Caco-2 (cell line): ENCODE results near the gene LRIF1. TPM values are rescaled to one million over a fixed set of nuclear protein-coding genes. Genes with fewer than 3 reads are reported as not detected.
A peak's percentile ranks its signal among the peaks of the same experiment; 100 is the strongest.

Experiments used
- Bru-seq: library from RNA; stranded (reverse); fragments of 400-500 nt; gene quantifications from one replicate; lab custom pipeline; 2021; lab: Mats Ljungman, UMichigan
- BruChase-seq, 2 experiments: library from RNA; stranded (reverse); fragments of 400-500 nt; gene quantifications; one replicate each; lab custom pipeline; 2021; lab: Mats Ljungman, UMichigan
- BruUV-seq: library from RNA; stranded (reverse); fragments of 400-500 nt; replicated peaks from 2 replicates; lab custom pipeline; 2021; lab: Mats Ljungman, UMichigan
- CTCF ChIA-PET: fragments of 300-600 bp; sonication (Branson Sonifier 250); formaldehyde crosslinking; loops from one replicate; lab custom pipeline; 2022; ENCODE audit warnings: antibody characterized with exemption; lab: Charles Lee
- POLR2A ChIA-PET: fragments of 300-600 bp; sonication (Branson Sonifier 250); formaldehyde crosslinking; loops from one replicate; lab custom pipeline; 2022; ENCODE audit warnings: antibody characterized with exemption; lab: Charles Lee
- DNase-seq, 2 experiments: peaks; one replicate each; pipeline versions ENCODE4 v3.0.0 to v3.0.0-alpha.2; 2020 to 2022
- H3K27me3 ChIP-seq: replicated peaks from 2 replicates; pipeline ENCODE4 v1.6.0; 2011; ENCODE audit warnings: low read length; ENCODE audit not compliant: control insufficient read depth, insufficient read depth
- H3K36me3 ChIP-seq: 2 replicates; pipeline ENCODE4 v1.5.1; 2011; ENCODE audit warnings: low read length; ENCODE audit not compliant: control insufficient read depth, insufficient read depth
- H3K4me1 ChIP-seq: fragments of 250-450 bp; sonication (Bioruptor Pico); 2 replicates; pipeline ENCODE4 v1.5.1; 2020; ENCODE audit warnings: mild to moderate bottlenecking
- H3K4me3 ChIP-seq: 2 replicates; pipeline ENCODE4 v1.5.1; 2011; ENCODE audit warnings: low read depth, mild to moderate bottlenecking, control low read depth, low read length
- H3K9me3 ChIP-seq: fragments of 250-450 bp; sonication (Bioruptor Pico); 2 replicates; pipeline ENCODE4 v1.5.1; 2020; ENCODE audit warnings: mild to moderate bottlenecking, moderate library complexity
- H3K27ac Mint-ChIP-seq: one replicate; pipeline ENCODE4 v1.8.0; 2022; ENCODE audit warnings: mixed read lengths; ENCODE audit not compliant: unreplicated experiment
- H3K27me3 Mint-ChIP-seq: one replicate; pipeline ENCODE4 v1.8.0; 2022; ENCODE audit warnings: mixed read lengths; ENCODE audit not compliant: insufficient read depth, unreplicated experiment
- H3K36me3 Mint-ChIP-seq: one replicate; pipeline ENCODE4 v1.8.0; 2022; ENCODE audit warnings: mild to moderate bottlenecking, mixed read lengths; ENCODE audit not compliant: insufficient read depth, unreplicated experiment
- H3K4me1 Mint-ChIP-seq: one replicate; pipeline ENCODE4 v1.8.0; 2022; ENCODE audit warnings: low read depth, mixed read lengths; ENCODE audit not compliant: unreplicated experiment
- H3K4me3 Mint-ChIP-seq: one replicate; pipeline ENCODE4 v1.8.0; 2022; ENCODE audit warnings: mild to moderate bottlenecking, moderate library complexity, mixed read lengths; ENCODE audit not compliant: unreplicated experiment
- H3K9me3 Mint-ChIP-seq: one replicate; pipeline ENCODE4 v1.8.0; 2022; ENCODE audit warnings: mixed read lengths; ENCODE audit not compliant: unreplicated experiment
- intact Hi-C: fragments of 100-400 bp; cut with micrococcal nuclease; formaldehyde crosslinking; loops from one replicate; pipeline ENCODE4 v1.10.0; 2022; ENCODE audit not compliant: unreplicated experiment
- long read RNA-seq: library from polyadenylated mRNA; stranded (forward); transcript quantifications from one replicate; pipeline ENCODE4 v2.0.0, GENCODE V29; 2022
- total RNA-seq: library from RNA; stranded (reverse); gene quantifications from 2 replicates; pipeline ENCODE4 v1.2.3, GENCODE V29; 2022
- TF ChIP-seq, protein P1 (sequence below), 2 experiments: fragments of 200-600 bp in 1 of 2; IDR thresholded peaks; 1 replicate in 1 of 2; 2 replicates in 1 of 2; pipeline versions ENCODE4 v1.5.1 to v1.8.0; 2011 to 2022; ENCODE audit warnings: antibody characterized with exemption in 1 of 2, control low read depth in 1 of 2, inconsistent platforms in 1 of 2, low read depth in 1 of 2, low read length in 1 of 2, mild to moderate bottlenecking in 1 of 2, moderate library complexity in 1 of 2; ENCODE audit not compliant: insufficient read depth in 1 of 2, severe bottlenecking in 1 of 2, unreplicated experiment in 1 of 2

The LRIF1 gene, protein sequence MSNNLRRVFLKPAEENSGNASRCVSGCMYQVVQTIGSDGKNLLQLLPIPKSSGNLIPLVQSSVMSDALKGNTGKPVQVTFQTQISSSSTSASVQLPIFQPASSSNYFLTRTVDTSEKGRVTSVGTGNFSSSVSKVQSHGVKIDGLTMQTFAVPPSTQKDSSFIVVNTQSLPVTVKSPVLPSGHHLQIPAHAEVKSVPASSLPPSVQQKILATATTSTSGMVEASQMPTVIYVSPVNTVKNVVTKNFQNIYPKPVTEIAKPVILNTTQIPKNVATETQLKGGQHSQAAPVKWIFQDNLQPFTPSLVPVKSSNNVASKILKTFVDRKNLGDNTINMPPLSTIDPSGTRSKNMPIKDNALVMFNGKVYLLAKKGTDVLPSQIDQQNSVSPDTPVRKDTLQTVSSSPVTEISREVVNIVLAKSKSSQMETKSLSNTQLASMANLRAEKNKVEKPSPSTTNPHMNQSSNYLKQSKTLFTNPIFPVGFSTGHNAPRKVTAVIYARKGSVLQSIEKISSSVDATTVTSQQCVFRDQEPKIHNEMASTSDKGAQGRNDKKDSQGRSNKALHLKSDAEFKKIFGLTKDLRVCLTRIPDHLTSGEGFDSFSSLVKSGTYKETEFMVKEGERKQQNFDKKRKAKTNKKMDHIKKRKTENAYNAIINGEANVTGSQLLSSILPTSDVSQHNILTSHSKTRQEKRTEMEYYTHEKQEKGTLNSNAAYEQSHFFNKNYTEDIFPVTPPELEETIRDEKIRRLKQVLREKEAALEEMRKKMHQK
- 31.7 and 35.2 TPM in 2 replicates for total RNA-seq
- Bru-seq, nascent RNA: percentile 95 among the genes with signal in this experiment
- BruChase-seq, experiment 1, labeled RNA remaining after a 2-hour chase: percentile 96 among the genes with signal in this experiment
- percentile 88 among the genes with signal in this experiment for BruChase-seq, experiment 2, labeled RNA remaining after a 6-hour chase
- long read RNA-seq, transcript LRIF1-202 (3 exons, 1,796 nt): major isoform, 38 of 56 reads
- long read RNA-seq, transcript LRIF1-201 (4 exons, 3,475 nt): minor isoform, 8 of 56 reads
- long read RNA-seq, partial matches to known transcripts: 1 of 56 reads
- long read RNA-seq, other reads (novel, unspliced or antisense): 9 of 56 reads

DNA sequence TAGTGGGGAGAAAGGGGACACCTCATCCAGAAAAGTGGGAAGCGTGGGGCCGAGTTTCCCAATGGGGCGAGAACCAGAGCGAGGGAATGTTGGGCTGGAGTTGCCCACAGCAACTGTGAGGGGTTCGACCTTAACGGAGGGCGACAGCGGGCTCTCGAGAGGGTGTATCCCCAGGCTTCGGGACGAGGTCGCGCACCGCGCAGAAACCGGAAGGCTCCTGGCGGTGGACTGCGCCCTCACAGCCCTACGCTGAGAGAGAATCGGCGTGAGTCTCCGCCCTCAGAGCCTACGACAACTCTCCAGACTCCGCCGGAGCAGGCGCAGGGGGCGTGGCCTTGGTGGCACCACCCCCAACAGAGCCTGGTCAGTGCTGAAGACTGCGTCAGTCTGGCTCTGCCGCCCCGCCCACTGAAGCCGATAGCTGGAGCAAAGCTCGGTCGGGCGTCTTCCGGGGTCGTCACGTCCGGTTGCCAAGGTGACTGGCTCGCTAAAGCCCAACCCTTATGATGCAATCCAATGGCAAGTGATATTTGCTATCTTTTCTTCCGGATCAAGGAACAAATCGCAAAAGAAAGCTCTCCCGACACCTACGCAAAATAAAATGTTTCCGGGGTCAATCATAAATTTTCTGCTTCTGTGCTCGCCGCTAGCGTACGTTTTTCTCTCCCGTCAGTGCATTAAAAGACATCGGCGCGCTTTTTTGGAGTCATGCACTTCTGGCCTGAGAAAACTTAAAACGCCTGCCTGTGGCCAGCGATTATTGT lies at the start of gene LRIF1:
TSS of gene LRIF1 (minus strand) at position 232 of the 764 bp plus-strand sequence. CDS start 234 bp downstream, outside the sequence.
- no peaks in the 10 kb centered on the region for H3K9me3 Mint-ChIP-seq
- H3K4me3 Mint-ChIP-seq: peak within 1 kb of the TSS; percentile 87
- H3K4me3 ChIP-seq: peak within 1 kb of the TSS; percentile 76
- H3K4me1 ChIP-seq: peaks cover 19% of the 10 kb centered on the region
- peaks cover 37% of the 10 kb centered on the region for H3K36me3 Mint-ChIP-seq
- TF ChIP-seq, protein P1, sequence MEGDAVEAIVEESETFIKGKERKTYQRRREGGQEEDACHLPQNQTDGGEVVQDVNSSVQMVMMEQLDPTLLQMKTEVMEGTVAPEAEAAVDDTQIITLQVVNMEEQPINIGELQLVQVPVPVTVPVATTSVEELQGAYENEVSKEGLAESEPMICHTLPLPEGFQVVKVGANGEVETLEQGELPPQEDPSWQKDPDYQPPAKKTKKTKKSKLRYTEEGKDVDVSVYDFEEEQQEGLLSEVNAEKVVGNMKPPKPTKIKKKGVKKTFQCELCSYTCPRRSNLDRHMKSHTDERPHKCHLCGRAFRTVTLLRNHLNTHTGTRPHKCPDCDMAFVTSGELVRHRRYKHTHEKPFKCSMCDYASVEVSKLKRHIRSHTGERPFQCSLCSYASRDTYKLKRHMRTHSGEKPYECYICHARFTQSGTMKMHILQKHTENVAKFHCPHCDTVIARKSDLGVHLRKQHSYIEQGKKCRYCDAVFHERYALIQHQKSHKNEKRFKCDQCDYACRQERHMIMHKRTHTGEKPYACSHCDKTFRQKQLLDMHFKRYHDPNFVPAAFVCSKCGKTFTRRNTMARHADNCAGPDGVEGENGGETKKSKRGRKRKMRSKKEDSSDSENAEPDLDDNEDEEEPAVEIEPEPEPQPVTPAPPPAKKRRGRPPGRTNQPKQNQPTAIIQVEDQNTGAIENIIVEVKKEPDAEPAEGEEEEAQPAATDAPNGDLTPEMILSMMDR (IDR thresholded peaks at IDR 0.05; ENCODE audit: insufficient read depth in 1 of 2, low read depth in 1 of 2, low read length in 1 of 2, severe bottlenecking in 1 of 2, unreplicated experiment in 1 of 2): peak in 1 of 2 experiments; percentile 28
- intact Hi-C loops: loop anchor here (5.0 to 10.0 kb wide), 2 partner anchors 81 to 178 kb away; partner anchors contain the start of genes CEPT1 and DRAM2
- H3K4me1 Mint-ChIP-seq: peaks cover 21% of the 10 kb centered on the region
- no peaks in the 10 kb centered on the region for H3K9me3 ChIP-seq
- no peaks in the 10 kb centered on the region for H3K27me3 Mint-ChIP-seq
- no peaks in the 10 kb centered on the region for H3K27me3 ChIP-seq
- no TSS peak for BruUV-seq
- ChIA-PET POLR2A (interaction anchor here (0.6 to 0.7 kb wide), 4 partner anchors 29 to 930 kb away, joined by 3 to 5 read pairs (median 4); partner anchors contain the start of gene STRIP1), CTCF (interaction anchor here (1.0 kb wide), 1 partner anchor 23 kb away, joined by 3 read pairs; no protein-coding TSS in a partner anchor)
- peak; percentile 99 for DNase-seq
- no peaks in the 10 kb centered on the region for H3K36me3 ChIP-seq
- H3K27ac Mint-ChIP-seq: peak within 1 kb of the TSS; percentile 95

DNA sequence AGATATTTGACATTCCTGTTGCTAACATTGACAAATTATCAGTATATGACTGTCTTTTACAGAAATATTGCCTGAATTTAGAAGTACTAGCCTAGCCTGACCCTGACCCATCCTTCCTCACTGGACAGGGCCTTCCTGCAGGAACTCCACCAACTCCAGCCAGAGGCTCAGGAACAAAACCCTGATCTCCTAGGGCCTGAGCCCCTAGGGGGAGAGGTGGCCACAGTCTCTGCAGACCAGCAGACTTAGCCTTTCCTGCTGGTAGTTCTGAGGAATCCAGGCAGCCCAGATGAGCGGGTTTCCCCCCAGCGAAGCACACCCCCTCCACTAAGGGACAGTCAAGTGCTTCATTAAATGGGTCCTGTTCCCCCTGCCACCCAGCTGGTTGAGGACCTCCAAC lies 44.3 kb upstream of the LRIF1 start:
- H3K36me3 ChIP-seq: no peaks in the 10 kb centered on the region
- no peaks in the 10 kb centered on the region for H3K9me3 Mint-ChIP-seq
- H3K36me3 Mint-ChIP-seq: no peaks in the 10 kb centered on the region
- no peak overlapping the region for H3K4me3 Mint-ChIP-seq
- no peak overlapping the region for H3K27ac Mint-ChIP-seq
- H3K27me3 ChIP-seq: no peaks in the 10 kb centered on the region
- DNase-seq: no peak
- TF ChIP-seq, protein P1 (IDR thresholded peaks at IDR 0.05; ENCODE audit: insufficient read depth in 1 of 2, low read depth in 1 of 2, low read length in 1 of 2, severe bottlenecking in 1 of 2, unreplicated experiment in 1 of 2): no peak
- intact Hi-C loops: no loop called here
- ChIA-PET POLR2A (no interaction called here), CTCF (no interaction called here)
- H3K4me3 ChIP-seq: no peak overlapping the region
- H3K4me1 Mint-ChIP-seq: no peaks in the 10 kb centered on the region
- H3K27me3 Mint-ChIP-seq: peaks cover 4% of the 10 kb centered on the region
- H3K4me1 ChIP-seq: no peaks in the 10 kb centered on the region
- H3K9me3 ChIP-seq: no peaks in the 10 kb centered on the region
- no TSS peak for BruUV-seq
